ENCODE data around the gene WDR11. TPM values are rescaled to one million over a fixed set of nuclear protein-coding genes. Genes with fewer than 3 reads are reported as not detected.
"Not testable (repeated sequence)": the region's sequence is repeated elsewhere in the genome, so short reads cannot be mapped to it uniquely, and the experiment has no call there.

Gene WDR11
- total RNA-seq, 1 donor from 2014 or later: 71.5 TPM

- intact Hi-C loops (cut with micrococcal nuclease): no loop called here
Observed at GRCh38 chr10:120838941-120839340, 12.2 kb upstream of the WDR11 start.

GRCh38 chr10:120841522-120842189, 9.5 kb upstream of the WDR11 start:
- intact Hi-C loops (cut with micrococcal nuclease): no loop called here

GRCh38 chr10:120854388-120854787, 3.2 kb downstream of the WDR11 start:
- intact Hi-C loops (cut with micrococcal nuclease): loop anchor here (5.0 kb wide), 2 partner anchors 122 to 1118 kb away; no protein-coding TSS in a partner anchor

- intact Hi-C loops (cut with micrococcal nuclease): no loop called here
Observed at GRCh38 chr10:120861178-120861855, 10.2 kb downstream of the WDR11 start.

GRCh38 chr10:120873741-120874140, 22.6 kb downstream of the WDR11 start:
- intact Hi-C loops (cut with micrococcal nuclease): no loop called here

GRCh38 chr10:120883071-120883470, 31.9 kb downstream of the WDR11 start:
- intact Hi-C loops (cut with micrococcal nuclease): no loop called here

- intact Hi-C loops (cut with micrococcal nuclease): no loop called here
Observed at GRCh38 chr10:120887482-120887881, 36.3 kb downstream of the WDR11 start.

GRCh38 chr10:120891365-120891764, 40.2 kb downstream of the WDR11 start:
- intact Hi-C loops (cut with micrococcal nuclease): no loop called here

GRCh38 chr10:120894556-120894955, 43.4 kb downstream of the WDR11 start:
- intact Hi-C loops (cut with micrococcal nuclease): no loop called here

GRCh38 chr10:120897343-120897742, 46.2 kb downstream of the WDR11 start:
- intact Hi-C loops (cut with micrococcal nuclease): no loop called here

- intact Hi-C loops (cut with micrococcal nuclease): no loop called here
Observed at GRCh38 chr10:120905268-120905667, 54.1 kb downstream of the WDR11 start.

GRCh38 chr10:120917521-120918250, 66.5 kb downstream of the WDR11 start:
- intact Hi-C loops (cut with micrococcal nuclease): no loop called here

- intact Hi-C loops (cut with micrococcal nuclease): not testable (repeated sequence)
Observed at GRCh38 chr10:120923886-120924285, 72.7 kb downstream of the WDR11 start.

GRCh38 chr10:120926611-120927010, 75.4 kb downstream of the WDR11 start:
- intact Hi-C loops (cut with micrococcal nuclease): no loop called here

GRCh38 chr10:120927352-120927751, 76.2 kb downstream of the WDR11 start:
- intact Hi-C loops (cut with micrococcal nuclease): no loop called here

GRCh38 chr10:120929166-120929565, 78.0 kb downstream of the WDR11 start:
- intact Hi-C loops (cut with micrococcal nuclease): no loop called here

GRCh38 chr10:120931423-120931822, 80.3 kb downstream of the WDR11 start:
- intact Hi-C loops (cut with micrococcal nuclease): no loop called here

- intact Hi-C loops (cut with micrococcal nuclease): no loop called here
Observed at GRCh38 chr10:120931999-120932398, 80.8 kb downstream of the WDR11 start.

- intact Hi-C loops (cut with micrococcal nuclease): no loop called here
Observed at GRCh38 chr10:120938822-120939221, 87.7 kb downstream of the WDR11 start.

GRCh38 chr10:120940299-120940900, 89.2 kb downstream of the WDR11 start:
- intact Hi-C loops (cut with micrococcal nuclease): no loop called here

GRCh38 chr10:120941501-120941900, 90.3 kb downstream of the WDR11 start:
- intact Hi-C loops (cut with micrococcal nuclease): no loop called here
